Muscle layer of colon (tissue), 2 donors: ENCODE measurements around the gene CORIN.

Experiments used
- H3K27ac ChIP-seq: one replicate; pipeline ENCODE4 v1.7.0; 2013; ENCODE audit warnings: low read depth, mild to moderate bottlenecking, low read length, moderate library complexity
- H3K27me3 ChIP-seq, 2 donors: one replicate each; pipeline ENCODE4 v1.7.0; 2013; ENCODE audit warnings: low read length in 2 of 2, mild to moderate bottlenecking in 2 of 2; ENCODE audit not compliant: insufficient read depth in 2 of 2, control insufficient read depth in 1 of 2
- H3K36me3 ChIP-seq: one replicate; pipeline ENCODE4 v1.7.0; 2013; ENCODE audit warnings: mild to moderate bottlenecking, low read length; ENCODE audit not compliant: insufficient read depth
- H3K4me1 ChIP-seq: one replicate; pipeline ENCODE4 v1.7.0; 2013; ENCODE audit warnings: mild to moderate bottlenecking, low read length; ENCODE audit not compliant: insufficient read depth
- H3K4me3 ChIP-seq, 2 donors: one replicate each; pipeline ENCODE4 v1.7.0; 2013; ENCODE audit warnings: low read length in 2 of 2, low read depth in 1 of 2, mild to moderate bottlenecking in 1 of 2, moderate library complexity in 1 of 2
- H3K9ac ChIP-seq: one replicate; pipeline ENCODE4 v1.7.0; 2013; ENCODE audit warnings: low read length
- H3K9me3 ChIP-seq: one replicate; pipeline ENCODE4 v1.7.0; 2013; ENCODE audit warnings: mild to moderate bottlenecking, low read length
- donor health status: abdominal sarcoma.
- donor health status: Adenocarcinoma of cecum.

CORIN gene

GRCh38 chr4:47856713-47857112 lies 18.8 kb upstream of the CORIN start:
- H3K27ac ChIP-seq: no peak overlapping the region
- peaks cover 5% of the 10 kb centered on the region for H3K36me3 ChIP-seq
- no peaks in the 10 kb centered on the region for H3K9me3 ChIP-seq
- no peak overlapping the region for H3K9ac ChIP-seq
- H3K4me1 ChIP-seq: no peaks in the 10 kb centered on the region
- H3K4me3 ChIP-seq: no peak overlapping the region
- H3K27me3 ChIP-seq: no peaks in the 10 kb centered on the region

- Histone ChIP-seq H3K36me3 (peaks cover 5% of the 10 kb centered on the region), H3K9ac (no peak overlapping the region), H3K27me3 (no peaks in the 10 kb centered on the region), H3K4me1 (no peaks in the 10 kb centered on the region), H3K9me3 (no peaks in the 10 kb centered on the region), H3K27ac (no peak overlapping the region), H3K4me3 (no peak overlapping the region)
Observed at GRCh38 chr4:47855350-47855749, 17.5 kb upstream of the CORIN start.

- Histone ChIP-seq H3K4me3 (no peak overlapping the region), H3K27ac (no peak overlapping the region), H3K4me1 (no peaks in the 10 kb centered on the region), H3K27me3 (no peaks in the 10 kb centered on the region), H3K36me3 (peaks cover 5% of the 10 kb centered on the region), H3K9me3 (no peaks in the 10 kb centered on the region), H3K9ac (no peak overlapping the region)
Observed at GRCh38 chr4:47852136-47852535, 14.3 kb upstream of the CORIN start.

GRCh38 chr4:47849466-47849865 lies 11.6 kb upstream of the CORIN start:
- no peaks in the 10 kb centered on the region for H3K4me1 ChIP-seq
- no peaks in the 10 kb centered on the region for H3K27me3 ChIP-seq
- no peak overlapping the region for H3K27ac ChIP-seq
- no peak overlapping the region for H3K4me3 ChIP-seq
- H3K9ac ChIP-seq: no peak overlapping the region
- H3K9me3 ChIP-seq: no peaks in the 10 kb centered on the region
- peaks cover 5% of the 10 kb centered on the region for H3K36me3 ChIP-seq

- Histone ChIP-seq H3K4me3 (no peak overlapping the region), H3K36me3 (no peaks in the 10 kb centered on the region), H3K27me3 (no peaks in the 10 kb centered on the region), H3K27ac (no peak overlapping the region), H3K4me1 (no peaks in the 10 kb centered on the region), H3K9ac (no peak overlapping the region), H3K9me3 (no peaks in the 10 kb centered on the region)
Observed at GRCh38 chr4:47848041-47848440, 10.2 kb upstream of the CORIN start.

- no peak overlapping the region for H3K4me3 ChIP-seq
- no peak overlapping the region for H3K9ac ChIP-seq
- H3K4me1 ChIP-seq: no peaks in the 10 kb centered on the region
- no peaks in the 10 kb centered on the region for H3K9me3 ChIP-seq
- H3K27ac ChIP-seq: no peak overlapping the region
- no peaks in the 10 kb centered on the region for H3K27me3 ChIP-seq
- no peaks in the 10 kb centered on the region for H3K36me3 ChIP-seq
Observed at GRCh38 chr4:47842985-47843384, 5.1 kb upstream of the CORIN start.

GRCh38 chr4:47840291-47840690 lies 2.4 kb upstream of the CORIN start:
- H3K4me1 ChIP-seq: peaks cover 10% of the 10 kb centered on the region
- no peaks in the 10 kb centered on the region for H3K36me3 ChIP-seq
- no peak overlapping the region for H3K27ac ChIP-seq
- H3K27me3 ChIP-seq: peaks cover 6% of the 10 kb centered on the region in 2 donors
- no peak overlapping the region for H3K4me3 ChIP-seq
- H3K9ac ChIP-seq: no peak overlapping the region
- no peaks in the 10 kb centered on the region for H3K9me3 ChIP-seq

- Histone ChIP-seq H3K4me3 (no peak overlapping the region), H3K36me3 (no peaks in the 10 kb centered on the region), H3K9ac (no peak overlapping the region), H3K27me3 (peaks cover 9 to 13% of the 10 kb centered on the region in 2 donors), H3K9me3 (no peaks in the 10 kb centered on the region), H3K27ac (no peak overlapping the region), H3K4me1 (peaks cover 10% of the 10 kb centered on the region)
Observed at GRCh38 chr4:47839259-47839658, 1.4 kb upstream of the CORIN start.

GRCh38 chr4:47838445-47838844 lies 578 bp upstream of the CORIN start:
- peaks cover 9 to 13% of the 10 kb centered on the region in 2 donors for H3K27me3 ChIP-seq

GRCh38 chr4:47837094-47837907 lies 566 bp downstream of the CORIN start:
- H3K27me3 ChIP-seq: peaks cover 9 to 13% of the 10 kb centered on the region in 2 donors
- no peaks in the 10 kb centered on the region for H3K9me3 ChIP-seq
- H3K4me3 ChIP-seq: peak overlapping the region; percentile 44 to 68
- H3K4me1 ChIP-seq: peaks cover 10% of the 10 kb centered on the region
- H3K36me3 ChIP-seq: no peaks in the 10 kb centered on the region
- no peak overlapping the region for H3K9ac ChIP-seq
- no peak overlapping the region for H3K27ac ChIP-seq

More at GRCh38 chr4:47838445-47838844, 578 bp upstream of the CORIN start:
- Histone ChIP-seq H3K36me3 (no peaks in the 10 kb centered on the region), H3K9ac (no peak overlapping the region), H3K4me1 (peaks cover 10% of the 10 kb centered on the region), H3K9me3 (no peaks in the 10 kb centered on the region), H3K4me3 (no peak overlapping the region), H3K27ac (no peak overlapping the region)

GRCh38 chr4:47836641-47837093 lies 1.2 kb downstream of the CORIN start:
- H3K9ac ChIP-seq: no peak overlapping the region

GRCh38 chr4:47835494-47835893 lies 2.4 kb downstream of the CORIN start:
- no peak overlapping the region for H3K4me3 ChIP-seq
- peaks cover 9 to 13% of the 10 kb centered on the region in 2 donors for H3K27me3 ChIP-seq
- no peak overlapping the region for H3K9ac ChIP-seq
- no peaks in the 10 kb centered on the region for H3K9me3 ChIP-seq
- H3K36me3 ChIP-seq: no peaks in the 10 kb centered on the region
- H3K27ac ChIP-seq: no peak overlapping the region
- H3K4me1 ChIP-seq: peaks cover 10% of the 10 kb centered on the region

More at GRCh38 chr4:47836641-47837093, 1.2 kb downstream of the CORIN start:
- Histone ChIP-seq H3K4me1 (peaks cover 10% of the 10 kb centered on the region), H3K27me3 (peaks cover 9 to 13% of the 10 kb centered on the region in 2 donors), H3K4me3 (peak overlapping the region; percentile 44 to 68), H3K9me3 (no peaks in the 10 kb centered on the region), H3K36me3 (no peaks in the 10 kb centered on the region), H3K27ac (no peak overlapping the region)
